Activated T-helper 2 cell treated with anti-CD3 and anti-CD28 coated beads, Interferon-gamma antibody, Interleukin-2, Interleukin-4, amounts not matched to agents 10 μg/mL and 5 μg/mL and 100 μg/mL, durations not matched to agents 14 hours and 24 hours and 36 hours (primary cell): ENCODE results near the gene HBP1. TPM values are rescaled to one million over a fixed set of nuclear protein-coding genes. Genes with fewer than 3 reads are reported as not detected.

Experiments used
- DNase-seq: peaks from one replicate; pipeline ENCODE4 v3.0.0; 2021; ENCODE audit warnings: low spot score
- H3K27ac Mint-ChIP-seq: one replicate; pipeline ENCODE4 v1.8.0; 2021; ENCODE audit warnings: mixed read lengths
- H3K27me3 Mint-ChIP-seq: one replicate; pipeline ENCODE4 v1.8.0; 2021; ENCODE audit warnings: low read depth, mixed read lengths
- H3K36me3 Mint-ChIP-seq: one replicate; pipeline ENCODE4 v1.8.0; 2021; ENCODE audit warnings: low read depth, mixed read lengths
- H3K4me1 Mint-ChIP-seq: one replicate; pipeline ENCODE4 v1.8.0; 2021; ENCODE audit warnings: low read depth, mixed read lengths
- H3K4me3 Mint-ChIP-seq: one replicate; pipeline ENCODE4 v1.8.0; 2021; ENCODE audit warnings: low read depth, mild to moderate bottlenecking, moderate library complexity, mixed read lengths
- H3K9me3 Mint-ChIP-seq: one replicate; pipeline ENCODE4 v1.8.0; 2021; ENCODE audit warnings: mixed read lengths
- intact Hi-C: fragments of 100-400 bp; cut with micrococcal nuclease; formaldehyde crosslinking; loops from one replicate; pipeline ENCODE4 v1.15.1; 2023
- total RNA-seq: library from RNA; stranded (reverse); gene quantifications from 2 replicates; pipeline ENCODE4 v1.2.3, GENCODE V29; 2022

HBP1 gene
- total RNA-seq, 1 donor from 2014 or later, result 17.0 TPM

DNA sequence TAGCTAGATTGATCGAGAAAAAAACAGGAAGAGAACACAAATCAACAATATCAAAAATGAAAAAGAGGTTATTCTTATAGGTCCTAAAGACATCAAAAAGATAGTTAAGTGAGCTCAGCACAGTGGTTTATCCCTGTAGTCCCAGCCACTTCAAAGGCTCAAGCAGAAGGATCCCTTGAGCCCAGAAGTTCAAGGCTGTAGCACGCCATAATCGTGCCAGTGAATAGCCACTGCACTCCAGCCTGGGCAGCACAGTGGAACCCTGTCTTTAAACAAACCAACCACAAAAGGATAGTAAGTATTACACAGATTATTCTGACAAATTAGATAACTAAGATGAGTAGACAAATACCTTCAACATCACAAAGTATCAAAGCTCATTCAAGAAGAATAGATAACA lies 83.2 kb downstream of the HBP1 start:
- no peaks in the 10 kb centered on the region for H3K4me1 Mint-ChIP-seq
- DNase-seq, result no peak
- H3K27me3 Mint-ChIP-seq, result no peaks in the 10 kb centered on the region
- intact Hi-C loops, result no loop called here
- H3K4me3 Mint-ChIP-seq, result no peak overlapping the region
- H3K9me3 Mint-ChIP-seq, result no peaks in the 10 kb centered on the region
- H3K36me3 Mint-ChIP-seq, result peaks cover 12% of the 10 kb centered on the region
- no peak overlapping the region for H3K27ac Mint-ChIP-seq

Other genes with a start within 250 kb of the HBP1 start
- 0.14 and 0.37 TPM in 2 replicates for gene PRKAR2B, start 124.3 kb upstream of the HBP1 start, total RNA-seq